M059J (cell line): Measurements from ENCODE around the gene DPH6. TPM values are rescaled to one million over a fixed set of nuclear protein-coding genes. Genes with fewer than 3 reads are reported as not detected.
A peak's percentile ranks its signal among the peaks of the same experiment; 100 is the strongest.
"Not testable (repeated sequence)": the region's sequence is repeated elsewhere in the genome, so short reads cannot be mapped to it uniquely, and the experiment has no call there.

ENCODE experiments used
- DNase-seq: peaks from one replicate; pipeline ENCODE4 v3.0.0-alpha.2; 2012; ENCODE audit warnings: low read depth
- total RNA-seq: library from RNA; depleted of rRNA; stranded (reverse); fragments of >200 nt; shearing (Covaris generic); gene quantifications from 2 replicates; pipeline ENCODE4 v1.2.3, GENCODE V29; 2014; rRNA removed

The DPH6 gene, protein sequence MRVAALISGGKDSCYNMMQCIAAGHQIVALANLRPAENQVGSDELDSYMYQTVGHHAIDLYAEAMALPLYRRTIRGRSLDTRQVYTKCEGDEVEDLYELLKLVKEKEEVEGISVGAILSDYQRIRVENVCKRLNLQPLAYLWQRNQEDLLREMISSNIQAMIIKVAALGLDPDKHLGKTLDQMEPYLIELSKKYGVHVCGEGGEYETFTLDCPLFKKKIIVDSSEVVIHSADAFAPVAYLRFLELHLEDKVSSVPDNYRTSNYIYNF
- total RNA-seq: 9.7 and 14.3 TPM in 2 replicates

DNA sequence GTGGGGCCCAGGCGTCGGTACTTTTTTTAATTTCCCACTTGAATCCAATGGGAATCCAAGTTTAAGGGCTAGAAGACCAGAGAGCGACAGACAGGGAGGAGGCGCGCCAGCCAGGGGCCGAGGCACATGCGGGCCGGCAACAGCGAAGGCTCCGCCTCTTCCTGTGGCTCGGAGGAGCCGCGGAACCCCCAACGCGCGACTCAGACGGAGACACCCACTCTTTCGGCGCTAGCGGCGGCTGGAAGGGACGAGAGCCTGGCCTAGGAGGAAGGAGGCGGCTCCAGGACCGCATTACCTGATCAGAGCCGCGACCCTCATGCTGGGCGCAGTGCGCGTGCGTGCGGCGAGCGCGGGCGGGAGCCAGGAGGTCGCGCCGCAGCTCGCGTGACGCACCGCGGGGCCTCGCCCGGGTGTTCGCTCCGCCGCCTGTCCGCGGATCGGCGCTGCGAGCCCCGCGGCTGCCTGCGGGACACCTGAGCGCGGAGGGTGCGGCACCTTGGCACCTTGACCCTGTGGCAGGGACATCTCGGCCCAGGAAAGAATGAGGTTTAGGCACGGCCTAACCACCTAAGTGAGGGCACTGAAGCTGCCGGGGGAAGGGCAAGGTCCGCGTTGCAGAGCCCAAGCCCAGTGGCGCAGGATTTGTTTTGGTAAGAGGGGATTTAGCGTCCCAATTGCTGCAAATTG lies at the start of gene DPH6:
Gene DPH6, minus strand, starts transcription at position 342 of the 687 bp plus-strand sequence. Its CDS starts 24 bp downstream, at position 318.
- peak; percentile 83 for DNase-seq

DNA sequence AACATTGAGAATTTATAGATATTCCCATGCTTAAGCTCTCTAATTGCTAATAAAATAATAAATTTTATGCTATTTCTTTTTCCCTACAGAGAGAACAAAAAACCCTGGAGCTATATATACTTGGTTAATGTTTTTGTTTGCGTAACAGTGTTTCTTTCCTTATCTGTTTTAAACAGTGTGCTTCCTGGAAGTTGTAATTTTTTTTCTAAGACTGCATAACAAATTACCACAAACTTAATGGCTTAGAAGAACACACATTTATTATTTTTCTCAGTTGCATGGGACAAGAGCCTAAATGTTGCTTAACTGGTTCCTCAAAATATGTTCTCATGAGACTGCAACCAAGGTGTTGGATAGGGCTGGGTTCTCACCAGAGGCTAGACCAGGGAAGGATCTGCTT lies 49.7 kb upstream of the DPH6 start:
- no peak for DNase-seq

DNA sequence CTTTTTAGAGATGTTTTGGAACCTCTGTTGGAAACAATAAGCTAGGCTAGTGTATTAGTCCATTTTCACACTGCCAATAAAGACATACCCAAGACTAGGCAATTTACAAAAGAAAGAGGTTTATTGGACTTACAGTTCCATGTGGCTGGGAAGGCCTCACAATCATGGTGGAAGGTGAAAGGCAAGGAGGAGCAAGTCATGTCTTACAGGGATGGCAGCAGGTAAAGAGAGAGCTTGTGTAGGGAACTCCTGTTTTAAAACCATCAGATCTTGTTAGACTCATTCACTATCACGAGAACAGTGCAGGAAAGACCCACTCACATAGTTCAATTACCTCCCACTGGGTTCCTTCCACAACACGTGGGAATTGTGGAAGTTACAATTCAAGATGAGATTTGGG lies 46.0 kb upstream of the DPH6 start:
- not testable (repeated sequence) for DNase-seq

DNA sequence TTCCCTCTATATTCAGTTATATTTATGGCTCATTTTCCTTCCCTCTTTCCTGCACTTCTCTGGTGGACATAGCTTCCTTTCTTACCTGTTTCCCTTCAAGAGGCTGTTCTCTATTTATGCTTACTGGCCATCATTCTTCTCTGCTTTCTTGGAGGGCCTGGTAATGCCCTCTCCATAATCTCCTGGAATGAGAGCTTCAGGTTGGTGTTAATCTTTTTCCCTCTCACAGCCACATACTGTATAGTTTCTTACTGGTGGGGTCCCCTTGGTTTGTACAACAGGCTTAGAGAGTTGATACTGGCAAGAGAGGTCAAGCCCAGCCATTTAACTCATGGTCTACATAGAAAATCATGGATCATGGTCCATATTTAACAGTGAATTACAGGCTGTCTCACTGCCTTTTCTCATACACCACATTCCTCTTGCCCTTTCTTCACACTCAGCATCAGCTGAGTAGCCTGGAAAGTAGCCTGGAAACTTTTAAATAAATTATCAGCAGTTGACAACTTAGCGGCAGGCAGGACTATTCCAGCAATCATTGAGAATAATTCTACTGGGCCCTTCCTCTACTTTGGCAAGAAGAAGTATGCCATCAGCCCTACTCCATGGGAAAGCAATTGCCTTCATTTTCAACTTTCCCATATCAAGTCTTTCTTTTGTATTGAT lies 38.0 kb upstream of the DPH6 start:
- DNase-seq: no peak

DNA sequence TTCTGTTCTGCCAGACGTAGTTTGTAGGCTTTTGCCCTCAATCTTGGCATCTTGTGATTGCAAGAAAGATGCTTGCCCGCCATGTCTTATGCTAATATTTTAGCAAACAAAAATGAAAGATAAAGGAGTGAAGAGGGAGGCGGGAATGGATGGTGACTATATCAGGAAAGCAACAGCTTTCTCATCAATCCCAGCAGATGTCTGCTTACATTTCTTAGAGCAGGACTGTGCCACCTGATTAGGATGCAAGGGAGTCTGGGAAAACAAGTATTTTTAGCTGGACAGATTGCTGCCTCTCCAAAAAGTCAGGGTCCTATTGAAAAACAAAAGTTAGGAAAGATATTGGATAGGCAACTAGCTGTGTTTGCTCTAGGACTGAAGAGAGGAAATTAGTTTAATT lies 34.6 kb upstream of the DPH6 start:
- no peak for DNase-seq

DNA sequence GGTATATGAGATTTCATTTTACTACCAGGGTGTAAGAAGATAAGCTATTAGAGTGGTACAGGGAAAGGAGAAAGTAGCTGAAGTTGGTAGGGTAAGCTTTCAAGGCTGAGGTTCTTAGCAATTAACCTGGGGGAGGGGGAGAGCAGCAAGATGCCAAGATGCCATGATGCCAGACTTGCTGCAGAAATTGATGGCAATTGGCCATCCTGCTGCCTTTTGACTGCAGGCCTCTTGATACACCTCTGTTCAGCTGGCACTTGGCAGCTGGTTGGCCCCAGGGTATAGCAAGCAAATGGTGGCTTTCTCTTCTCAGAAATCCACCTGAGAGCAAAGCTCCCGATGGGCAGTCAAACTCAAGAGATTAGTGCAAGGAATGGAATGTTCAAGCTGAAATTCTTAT lies 21.4 kb upstream of the DPH6 start:
- DNase-seq: no peak

DNA sequence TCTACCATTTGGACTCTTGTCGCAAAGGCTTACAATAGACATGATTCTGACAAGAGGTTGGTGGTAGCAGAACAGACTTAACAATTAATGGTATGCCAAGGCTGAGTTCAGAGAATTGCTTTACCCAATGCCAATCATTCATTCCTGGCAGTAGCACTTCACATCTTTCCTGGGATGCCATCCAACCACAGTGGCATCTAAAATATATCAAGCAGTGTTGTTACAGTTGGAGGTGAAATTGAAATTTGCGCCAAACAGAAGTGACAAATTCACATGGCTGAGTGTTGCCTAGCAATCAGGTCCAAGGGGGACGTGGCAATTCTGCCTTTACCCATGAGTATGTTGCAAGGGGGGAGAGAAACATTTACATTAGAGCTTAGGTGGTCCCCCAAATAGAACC lies 21.0 kb upstream of the DPH6 start:
- no peak for DNase-seq

DNA sequence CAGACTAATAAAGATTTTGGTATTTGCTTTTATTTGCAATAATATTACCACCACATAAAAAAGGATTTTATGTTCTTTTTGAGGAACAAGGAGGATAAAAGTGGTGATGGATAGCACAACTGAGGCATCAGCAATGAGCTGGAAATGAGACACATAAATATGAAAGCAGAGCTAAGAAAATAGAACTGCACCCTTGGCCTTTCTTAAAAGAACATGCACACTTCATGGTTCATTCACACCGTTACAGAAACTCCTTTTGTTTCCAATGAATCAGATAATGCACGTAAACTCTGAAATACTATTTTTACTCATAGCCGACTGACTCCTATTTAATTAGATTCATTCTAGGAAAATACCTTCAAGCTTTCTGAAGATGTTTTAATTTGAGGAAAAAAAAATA lies 19.9 kb upstream of the DPH6 start:
- DNase-seq: no peak

DNA sequence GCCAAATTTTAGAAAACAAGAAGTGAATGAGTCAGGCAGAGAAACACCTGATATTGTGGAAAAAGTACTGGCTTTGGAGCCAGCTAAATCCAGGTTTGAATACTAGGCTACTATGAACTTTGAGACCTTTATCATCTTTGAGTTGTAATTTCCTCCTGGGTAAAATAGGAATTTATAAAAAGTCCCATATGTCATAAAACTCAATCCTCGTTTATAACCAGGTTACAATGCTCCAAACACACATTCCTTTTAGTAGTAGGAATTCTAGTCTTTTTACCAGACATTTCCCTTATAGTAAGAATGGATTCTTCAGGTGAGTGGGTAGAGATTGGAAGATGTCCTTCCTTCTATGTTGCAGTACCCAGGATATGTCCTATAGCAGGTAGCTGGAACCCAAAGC lies 16.7 kb upstream of the DPH6 start:
- DNase-seq: no peak

DNA sequence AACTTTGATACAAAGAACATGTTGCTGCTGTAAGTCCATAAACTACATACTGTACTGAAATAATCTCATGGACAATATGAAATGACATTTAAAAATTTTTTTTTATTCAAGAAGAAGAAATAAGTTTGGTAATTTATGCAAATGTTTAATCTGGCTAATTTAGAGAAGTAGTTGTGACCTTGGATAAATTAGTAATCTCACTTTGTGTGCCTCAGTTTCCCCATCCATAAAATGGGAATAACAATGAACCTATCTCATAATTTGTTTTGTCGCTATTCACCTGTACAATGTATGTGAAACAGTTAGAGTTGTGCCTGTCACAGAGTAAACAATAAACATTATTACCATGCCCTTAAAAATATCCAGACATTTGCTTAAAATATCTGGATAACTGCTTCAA lies 15.3 kb upstream of the DPH6 start:
- no peak for DNase-seq

DNA sequence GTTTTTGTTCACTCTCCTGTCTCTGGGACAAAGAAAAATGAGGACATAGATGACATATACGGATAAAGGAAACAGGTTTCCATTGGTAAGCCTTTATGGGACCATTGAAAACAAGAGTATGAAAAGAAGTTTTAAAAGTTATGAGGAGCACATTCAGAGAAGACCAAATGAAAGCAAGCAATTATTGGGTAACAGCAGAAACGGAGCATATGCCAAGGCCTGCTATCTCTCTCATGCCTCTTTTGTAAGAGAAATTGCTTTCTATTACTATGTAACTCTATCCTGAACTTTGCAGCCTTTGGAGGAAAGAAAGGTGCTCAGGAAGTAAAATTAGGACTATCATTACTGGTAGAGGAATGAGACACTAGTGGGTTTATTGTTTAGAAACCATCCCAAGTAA lies 14.9 kb upstream of the DPH6 start:
- no peak for DNase-seq

DNA sequence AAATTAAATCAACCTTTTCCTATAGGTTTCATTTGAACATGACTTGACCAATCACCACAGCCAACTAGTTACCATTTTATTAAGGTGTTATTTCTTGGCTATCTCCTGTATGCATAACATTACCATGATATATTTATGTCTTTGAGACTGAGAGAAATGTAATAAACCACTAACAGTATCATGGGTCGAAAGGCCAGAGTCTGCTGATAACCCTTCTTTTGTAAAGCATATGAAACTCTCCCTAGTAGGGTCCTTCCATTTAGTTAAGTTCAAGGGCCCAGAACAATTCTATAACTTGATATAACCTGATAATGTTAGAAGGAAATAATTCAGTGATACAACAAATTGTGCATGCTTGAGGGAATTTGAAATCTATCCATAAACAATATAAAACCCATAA lies 14.3 kb upstream of the DPH6 start:
- DNase-seq: no peak

DNA sequence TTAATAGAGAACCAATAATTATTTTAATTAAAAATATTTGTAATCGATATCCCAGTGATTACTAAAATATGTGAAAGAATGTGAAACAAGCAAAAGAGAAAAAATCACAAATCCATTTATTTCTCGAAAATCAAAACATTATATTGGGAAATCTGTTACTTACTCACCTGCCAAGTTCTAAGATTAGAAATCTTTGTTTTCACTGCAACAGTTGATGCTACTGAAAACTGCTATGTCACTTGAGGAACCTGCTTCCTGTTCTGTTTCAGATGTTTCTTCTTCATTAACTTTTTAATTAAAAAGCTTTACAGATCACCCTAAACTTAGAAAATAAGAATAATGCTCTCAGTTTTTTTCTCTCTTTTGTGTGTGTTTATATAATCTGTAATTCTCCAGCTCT lies 13.7 kb upstream of the DPH6 start:
- no peak for DNase-seq

DNA sequence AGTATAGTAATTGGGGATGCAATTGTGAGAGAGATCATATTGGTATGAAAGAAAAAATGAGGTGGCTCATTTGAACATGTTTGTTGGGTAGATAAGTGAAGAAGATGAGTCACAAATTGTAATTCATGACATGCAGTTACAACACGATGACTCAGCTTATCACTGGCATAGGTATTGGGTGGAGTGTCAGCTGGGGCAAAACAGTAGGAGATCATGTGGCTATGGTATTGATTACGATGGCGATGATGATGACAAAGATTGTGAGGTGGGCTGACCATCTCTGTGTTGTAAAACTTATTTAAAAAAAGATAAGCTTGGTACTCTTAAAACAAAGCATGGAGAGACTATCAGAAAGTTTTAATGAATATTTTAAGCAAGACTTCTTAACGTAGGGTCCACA lies 11.6 kb upstream of the DPH6 start:
- peak; percentile 74 for DNase-seq

DNA sequence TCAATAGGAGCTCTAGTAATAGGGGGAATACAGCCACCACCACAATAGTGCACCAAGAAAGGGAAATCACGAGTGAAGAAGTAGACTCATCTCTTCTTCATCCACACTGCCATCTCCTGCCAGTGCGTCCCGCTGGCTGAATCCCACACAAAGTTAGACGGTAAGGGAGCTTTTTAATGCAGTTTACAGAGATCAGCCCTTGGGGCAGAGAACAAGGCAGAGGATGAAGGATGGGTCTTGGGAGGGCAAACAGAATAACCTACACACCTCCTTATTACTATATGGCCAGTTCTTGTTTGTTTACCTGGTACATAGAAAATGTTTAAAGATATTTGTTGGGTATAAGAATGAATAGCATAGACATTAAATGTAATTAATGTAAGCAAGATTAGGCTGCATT lies 11.0 kb upstream of the DPH6 start:
- no peak for DNase-seq

DNA sequence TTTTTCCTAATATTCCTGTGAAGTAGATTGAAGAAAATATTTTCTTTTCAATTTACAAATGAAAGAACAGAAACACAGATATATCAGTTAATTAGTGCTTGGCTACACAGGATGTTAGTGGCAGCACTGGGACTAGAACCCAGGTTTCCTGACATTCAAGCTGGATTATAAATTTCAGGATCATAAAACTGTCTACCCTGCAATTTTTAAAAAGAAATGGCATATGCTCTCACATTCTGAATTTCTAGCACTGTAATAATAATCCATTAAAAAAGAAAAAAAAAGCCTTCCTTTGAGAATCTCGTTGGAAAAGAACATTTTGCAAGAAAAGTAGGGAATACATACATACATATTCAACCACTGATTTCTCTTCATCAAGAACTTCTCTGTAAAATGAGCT lies 9.3 kb upstream of the DPH6 start:
- DNase-seq: no peak

DNA sequence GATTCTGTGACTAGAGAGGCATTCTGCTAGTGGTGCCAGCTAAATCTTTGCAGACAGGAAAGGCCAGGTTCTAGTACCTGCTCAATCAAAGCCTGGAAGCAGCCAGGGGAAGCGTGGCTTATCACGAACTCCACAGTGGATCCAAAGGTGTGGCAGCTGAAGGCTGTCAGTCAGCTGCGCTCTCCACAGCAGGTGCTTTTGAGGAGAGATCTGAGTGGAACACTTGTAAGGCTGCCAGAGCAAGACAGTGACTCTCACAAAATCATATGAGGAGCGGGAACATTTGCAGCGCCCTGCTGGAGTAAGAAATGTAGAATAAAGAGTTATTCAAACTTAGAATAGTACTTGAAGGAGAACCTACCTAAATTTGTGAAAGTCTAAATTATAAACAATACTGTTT lies 5.0 kb upstream of the DPH6 start:
- no peak for DNase-seq

DNA sequence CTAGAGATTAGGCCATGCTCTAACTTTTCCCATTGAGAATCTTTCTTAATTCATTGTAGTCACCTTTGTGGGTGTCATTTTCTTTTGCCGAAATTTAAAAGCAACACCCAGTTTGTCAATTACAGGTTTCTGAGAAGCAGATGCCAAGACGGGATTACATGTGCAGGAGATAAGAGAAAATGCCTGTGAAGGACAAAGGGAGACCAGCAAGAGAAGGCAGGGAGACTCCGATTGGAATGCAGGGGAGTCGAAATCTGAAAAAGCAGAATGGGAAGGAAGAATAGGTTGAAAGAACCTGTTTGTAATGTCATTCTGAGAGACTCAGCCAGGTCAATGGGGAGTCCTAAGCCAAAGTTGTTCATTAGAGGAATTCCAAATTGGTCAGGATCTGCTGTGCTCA lies 3.6 kb upstream of the DPH6 start:
- DNase-seq: no peak

DNA sequence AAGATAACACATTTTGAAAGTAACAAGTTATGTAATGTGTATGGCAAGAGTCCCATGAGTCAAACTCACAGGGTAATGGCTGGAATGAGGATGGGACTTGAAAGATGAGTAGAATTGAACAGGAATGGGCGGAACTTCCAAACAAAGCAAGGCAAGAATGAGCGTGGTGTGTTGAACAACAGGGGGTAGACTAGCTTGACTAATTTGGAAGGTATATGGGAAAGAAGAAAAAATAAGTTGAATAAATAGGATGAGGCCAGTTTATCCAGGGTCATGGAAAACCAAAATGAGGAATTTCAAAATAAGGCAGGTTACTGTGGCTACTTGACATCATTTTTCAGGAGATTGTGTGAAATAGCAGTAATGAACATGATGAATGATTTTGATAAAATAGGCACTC lies 2.5 kb upstream of the DPH6 start:
- DNase-seq: no peak

DNA sequence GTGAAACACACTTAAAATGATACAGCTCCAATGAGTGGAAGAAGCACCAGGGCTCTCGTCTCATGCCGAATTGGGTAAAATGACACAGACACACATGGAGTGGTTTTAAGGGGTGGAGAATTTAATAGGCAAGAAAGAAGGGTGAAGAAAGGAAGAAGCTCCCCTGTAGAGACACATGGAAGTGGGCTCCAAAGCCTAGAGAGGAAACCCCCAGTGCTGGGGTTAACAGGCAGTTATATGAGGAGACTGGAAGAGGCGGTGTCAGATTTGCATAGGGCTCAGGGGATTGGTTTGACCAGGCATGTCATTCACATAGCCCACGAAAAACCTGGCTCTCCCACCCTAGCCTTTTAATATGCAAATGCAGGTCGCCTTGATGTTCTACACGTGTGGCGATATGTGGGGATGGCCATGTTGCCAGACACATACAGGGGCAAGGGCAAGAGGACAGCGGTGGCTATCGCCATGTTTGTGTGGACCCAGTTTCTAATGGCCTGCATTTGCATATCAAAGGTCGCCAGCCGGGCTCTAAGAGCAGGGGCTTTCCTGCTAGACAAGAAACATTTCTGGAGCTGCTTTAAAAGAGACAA lies 1.9 kb upstream of the DPH6 start:
- DNase-seq: no peak

DNA sequence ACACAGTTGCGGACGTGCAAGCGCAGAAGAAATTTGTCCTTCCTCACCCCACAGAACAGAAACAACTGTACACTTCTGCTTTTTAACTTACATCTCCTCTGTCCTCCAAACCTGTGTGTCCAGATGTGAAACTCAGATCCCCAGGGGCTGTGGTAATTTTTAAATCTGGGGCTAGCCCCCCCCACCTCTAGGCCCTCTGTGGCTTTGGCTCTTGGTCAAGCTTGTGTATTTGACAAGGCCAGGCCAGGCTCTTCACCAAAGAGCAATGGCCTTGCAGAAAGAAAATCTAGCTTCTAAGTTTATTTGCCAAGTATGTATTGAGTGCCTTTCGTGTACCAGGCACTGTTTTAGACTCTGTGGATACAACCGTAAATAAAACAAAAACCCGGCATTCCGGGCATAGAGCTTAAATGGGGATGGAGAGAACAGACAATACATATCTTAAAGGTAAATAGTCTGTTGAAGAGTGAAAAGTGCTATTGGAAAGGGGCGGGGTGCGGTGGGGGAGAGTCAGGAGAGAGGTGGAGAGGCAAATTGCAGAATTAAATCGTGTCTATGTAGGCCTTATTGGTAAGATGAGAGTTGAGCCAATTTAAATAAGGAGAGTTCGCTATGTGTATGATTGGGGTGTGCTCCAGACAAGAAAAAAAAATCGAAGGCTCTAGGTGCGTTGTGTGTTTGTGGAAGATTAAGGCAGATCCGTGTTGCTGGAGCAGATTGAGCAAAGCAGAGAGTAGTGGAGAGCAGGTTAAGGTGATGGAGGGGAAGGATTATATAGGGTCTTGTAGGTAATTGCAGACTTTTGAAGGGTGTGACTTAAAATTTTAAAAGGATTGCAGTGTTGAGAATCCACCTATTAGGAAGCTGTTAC lies 781 bp upstream of the DPH6 start:
- no peak for DNase-seq

DNA sequence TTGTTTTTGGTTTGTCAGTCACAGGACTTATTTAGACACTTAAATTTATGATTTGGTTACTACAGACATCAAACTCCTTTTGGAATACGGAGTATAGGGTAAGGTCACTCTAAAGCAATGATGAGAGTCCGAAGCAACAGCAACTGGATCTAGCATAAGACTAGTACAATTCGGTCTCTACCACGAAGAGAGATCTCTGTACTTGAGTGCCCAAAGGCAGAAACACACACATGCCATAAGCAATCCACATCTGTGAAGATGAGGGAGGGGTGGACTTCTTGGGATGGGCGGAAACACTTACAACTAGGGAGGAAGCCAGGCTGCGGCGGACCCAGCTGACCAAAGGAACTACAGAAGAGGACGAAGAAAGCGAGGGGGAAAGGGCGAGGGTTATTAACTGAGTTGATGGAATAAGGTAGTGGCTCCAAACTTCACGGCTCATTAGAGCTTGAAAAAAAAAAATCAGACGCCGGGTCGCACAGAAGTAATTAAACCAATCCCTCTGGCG lies 595 bp downstream of the DPH6 start:
- peak; percentile 68 for DNase-seq
